Natural killer cell (primary cell): ENCODE results near the gene DNM1. TPM values are rescaled to one million over a fixed set of nuclear protein-coding genes. Genes with fewer than 3 reads are reported as not detected.

Experiments used
- ATAC-seq, 3 donors: fragments of 150-1000 bp in 2 of 3; fragments of 200-7000 bp in 1 of 3; cut with Tn5 transposase; 1 replicate in 1 of 3; 2 replicates in 2 of 3; pipeline ENCODE4 v1.10.0; 2021; ENCODE audit warnings: mild to moderate bottlenecking in 2 of 3, moderate library complexity in 2 of 3
- DNase-seq, 2 donors: peaks; one replicate each; pipeline versions ENCODE4 v3.0.0 to v3.0.0-alpha.2; 2013 to 2021; ENCODE audit warnings: mixed read lengths in 1 of 2
- H3K27ac ChIP-seq: one replicate; pipeline ENCODE4 v1.5.1; 2013; ENCODE audit warnings: mild to moderate bottlenecking, low read length
- H3K27me3 ChIP-seq: one replicate; pipeline ENCODE4 v1.6.1; 2013; ENCODE audit warnings: low read length; ENCODE audit not compliant: control insufficient read depth, insufficient read depth
- H3K36me3 ChIP-seq: one replicate; pipeline ENCODE4 v1.6.1; 2013; ENCODE audit warnings: low read length; ENCODE audit not compliant: control insufficient read depth, insufficient read depth
- H3K4me1 ChIP-seq: one replicate; pipeline ENCODE4 v1.6.1; 2013; ENCODE audit warnings: low read length; ENCODE audit not compliant: control insufficient read depth, insufficient read depth
- H3K4me3 ChIP-seq: one replicate; pipeline ENCODE4 v1.5.1; 2013; ENCODE audit warnings: low read length
- H3K9me3 ChIP-seq: one replicate; pipeline ENCODE4 v1.6.1; 2013; ENCODE audit warnings: low read length; ENCODE audit not compliant: control insufficient read depth, insufficient read depth
- H3K27ac Mint-ChIP-seq, 2 donors: one replicate each; pipeline ENCODE4 v1.8.0; 2022; ENCODE audit warnings: mild to moderate bottlenecking in 2 of 2, mixed read lengths in 2 of 2, moderate library complexity in 1 of 2
- H3K27me3 Mint-ChIP-seq, 2 donors: one replicate each; pipeline ENCODE4 v1.8.0; 2022; ENCODE audit warnings: low read depth in 2 of 2, mixed read lengths in 2 of 2
- H3K36me3 Mint-ChIP-seq: one replicate; pipeline ENCODE4 v1.8.0; 2022; ENCODE audit warnings: mixed read lengths
- H3K4me1 Mint-ChIP-seq, 2 donors: one replicate each; pipeline ENCODE4 v1.8.0; 2022; ENCODE audit warnings: mixed read lengths in 2 of 2
- H3K4me3 Mint-ChIP-seq: one replicate; pipeline ENCODE4 v1.8.0; 2022; ENCODE audit warnings: mild to moderate bottlenecking, moderate library complexity, mixed read lengths
- H3K9me3 Mint-ChIP-seq, 2 donors: one replicate each; pipeline ENCODE4 v1.8.0; 2022; ENCODE audit warnings: mixed read lengths in 2 of 2
- WGBS: methylation state at CpG from one replicate; pipeline ENCODE4 v1.1.7; 2013; ENCODE audit warnings: missing lambda C conversion rate; ENCODE audit not compliant: insufficient coverage; 5-methylcytosine and 5-hydroxymethylcytosine counted together
- intact Hi-C: fragments of 100-400 bp; cut with micrococcal nuclease; formaldehyde crosslinking; loops from one replicate; pipeline ENCODE4 v1.14.2; 2022
- total RNA-seq, 4 donors: library from RNA; stranded (reverse); fragments of 120-200 nt in 1 of 4; gene quantifications; one replicate each; pipeline versions ENCODE4 v1.2.3 to v1.2.4, GENCODE V29; 2013 to 2022
- TF ChIP-seq, protein P1 (sequence below): fragments of 200-600 bp; IDR thresholded peaks from one replicate; pipeline ENCODE4 v1.8.0; 2022; ENCODE audit warnings: antibody characterized with exemption

DNM1 gene
- total RNA-seq, 3 donors from 2014 or later (not counting 1 experiment from before 2014, with no cell fraction given) = 1.4 to 8.1 (median 2.6) TPM

- H3K9me3 ChIP-seq = no peaks in the 10 kb centered on the region
- H3K36me3 ChIP-seq = peaks cover 52% of the 10 kb centered on the region
- TF ChIP-seq, protein P1, sequence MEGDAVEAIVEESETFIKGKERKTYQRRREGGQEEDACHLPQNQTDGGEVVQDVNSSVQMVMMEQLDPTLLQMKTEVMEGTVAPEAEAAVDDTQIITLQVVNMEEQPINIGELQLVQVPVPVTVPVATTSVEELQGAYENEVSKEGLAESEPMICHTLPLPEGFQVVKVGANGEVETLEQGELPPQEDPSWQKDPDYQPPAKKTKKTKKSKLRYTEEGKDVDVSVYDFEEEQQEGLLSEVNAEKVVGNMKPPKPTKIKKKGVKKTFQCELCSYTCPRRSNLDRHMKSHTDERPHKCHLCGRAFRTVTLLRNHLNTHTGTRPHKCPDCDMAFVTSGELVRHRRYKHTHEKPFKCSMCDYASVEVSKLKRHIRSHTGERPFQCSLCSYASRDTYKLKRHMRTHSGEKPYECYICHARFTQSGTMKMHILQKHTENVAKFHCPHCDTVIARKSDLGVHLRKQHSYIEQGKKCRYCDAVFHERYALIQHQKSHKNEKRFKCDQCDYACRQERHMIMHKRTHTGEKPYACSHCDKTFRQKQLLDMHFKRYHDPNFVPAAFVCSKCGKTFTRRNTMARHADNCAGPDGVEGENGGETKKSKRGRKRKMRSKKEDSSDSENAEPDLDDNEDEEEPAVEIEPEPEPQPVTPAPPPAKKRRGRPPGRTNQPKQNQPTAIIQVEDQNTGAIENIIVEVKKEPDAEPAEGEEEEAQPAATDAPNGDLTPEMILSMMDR = no peak
- H3K4me1 ChIP-seq = no peaks in the 10 kb centered on the region
- 99% methylated on average over 4 of the region's 4 CpGs for WGBS
- H3K36me3 Mint-ChIP-seq = no peaks in the 10 kb centered on the region
- H3K27ac Mint-ChIP-seq = no peak overlapping the region
- no peaks in the 10 kb centered on the region for H3K27me3 ChIP-seq
- DNase-seq (no peak), ATAC-seq (no peak)
- intact Hi-C loops = no loop called here
- H3K4me3 ChIP-seq = no peak overlapping the region
- H3K4me3 Mint-ChIP-seq = no peak overlapping the region
- no peaks in the 10 kb centered on the region for H3K9me3 Mint-ChIP-seq
- H3K4me1 Mint-ChIP-seq = peaks cover 6 to 11% of the 10 kb centered on the region in 2 donors
- H3K27me3 Mint-ChIP-seq = no peaks in the 10 kb centered on the region
- H3K27ac ChIP-seq = no peak overlapping the region
Measured at GRCh38 chr9:128167209-128167608, 36.0 kb upstream of the DNM1 start.

DNA sequence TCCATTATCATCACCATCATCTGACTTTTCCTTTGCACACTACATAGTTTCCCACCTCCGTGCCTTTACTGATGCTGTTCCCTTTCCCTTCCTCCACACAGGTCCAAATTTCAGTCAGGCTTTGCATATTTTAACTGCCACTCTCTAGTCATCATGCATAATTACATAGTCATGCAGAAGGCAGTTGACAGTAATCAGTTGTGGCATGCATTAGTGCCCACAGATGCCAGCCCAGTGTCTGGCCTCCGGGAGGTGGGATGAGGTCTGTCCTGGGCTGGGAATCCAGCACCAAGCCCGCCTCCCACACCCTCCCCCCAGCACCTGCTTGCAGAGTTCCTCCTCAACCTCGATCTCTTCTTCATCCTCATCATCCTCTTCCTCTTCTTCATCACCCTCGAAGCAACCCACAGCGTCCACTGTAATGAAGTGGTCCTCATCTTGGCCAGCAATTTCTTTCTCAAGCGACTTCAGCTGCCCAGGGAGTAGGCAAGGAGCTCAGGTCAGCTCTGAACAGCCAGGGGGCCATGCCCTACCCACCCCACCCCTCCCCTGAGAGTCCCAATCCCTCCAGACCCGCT lies 34.4 kb upstream of the DNM1 start:
- no peaks in the 10 kb centered on the region for H3K9me3 Mint-ChIP-seq
- Histone ChIP-seq H3K9me3 (no peaks in the 10 kb centered on the region), H3K4me3 (no peak overlapping the region), H3K4me1 (no peaks in the 10 kb centered on the region), H3K27me3 (no peaks in the 10 kb centered on the region), H3K36me3 (peaks cover 49% of the 10 kb centered on the region), H3K27ac (no peak overlapping the region)
- TF ChIP-seq, protein P1 = no peak
- no peaks in the 10 kb centered on the region for H3K27me3 Mint-ChIP-seq
- H3K4me3 Mint-ChIP-seq = no peak overlapping the region
- no peak overlapping the region for H3K27ac Mint-ChIP-seq
- DNase-seq (no peak), ATAC-seq (no peak)
- intact Hi-C loops = no loop called here
- 93% methylated on average over 8 of the region's 8 CpGs for WGBS
- peaks cover 0 to 4% of the 10 kb centered on the region in 2 donors for H3K4me1 Mint-ChIP-seq
- H3K36me3 Mint-ChIP-seq = no peaks in the 10 kb centered on the region

GRCh38 chr9:128169492-128169891 lies 33.7 kb upstream of the DNM1 start:
- no peak for ATAC-seq
- WGBS = 90% methylated on average over 8 of the region's 8 CpGs
- Mint-ChIP-seq H3K9me3 (no peaks in the 10 kb centered on the region), H3K27ac (no peak overlapping the region), H3K36me3 (no peaks in the 10 kb centered on the region), H3K4me1 (peaks cover 0 to 4% of the 10 kb centered on the region in 2 donors), H3K4me3 (no peak overlapping the region), H3K27me3 (no peaks in the 10 kb centered on the region)
- H3K27ac ChIP-seq = no peak overlapping the region
- TF ChIP-seq, protein P1 = no peak
- no peaks in the 10 kb centered on the region for H3K4me1 ChIP-seq
- peaks cover 46% of the 10 kb centered on the region for H3K36me3 ChIP-seq
- H3K27me3 ChIP-seq = no peaks in the 10 kb centered on the region
- DNase-seq = no peak
- H3K4me3 ChIP-seq = no peak overlapping the region
- intact Hi-C loops = no loop called here
- H3K9me3 ChIP-seq = no peaks in the 10 kb centered on the region

DNA sequence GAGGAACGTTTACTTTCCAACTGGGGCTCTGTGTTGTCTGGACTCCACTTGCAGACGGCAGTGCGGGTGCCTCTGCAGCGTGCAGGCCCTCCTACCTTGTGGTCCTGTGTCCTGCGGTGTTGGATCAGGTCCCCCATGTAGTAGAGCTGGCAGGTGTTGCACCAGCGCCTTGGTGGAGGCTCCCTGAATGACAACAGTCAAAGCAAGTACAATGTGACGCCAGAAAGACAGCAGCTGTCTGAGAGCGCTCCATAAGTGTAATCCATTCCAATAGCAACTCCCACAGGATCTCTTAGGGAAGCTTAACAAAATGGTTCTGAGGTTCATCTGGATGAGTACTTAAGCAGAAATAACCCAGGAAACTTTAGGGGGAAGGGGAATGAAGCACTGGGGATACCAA lies 33.3 kb upstream of the DNM1 start:
- WGBS = 96% methylated on average over 8 of the region's 8 CpGs
- H3K4me3 ChIP-seq = no peak overlapping the region
- no peaks in the 10 kb centered on the region for H3K9me3 Mint-ChIP-seq
- no peaks in the 10 kb centered on the region for H3K27me3 Mint-ChIP-seq
- ATAC-seq (no peak), DNase-seq (no peak)
- H3K36me3 Mint-ChIP-seq = no peaks in the 10 kb centered on the region
- H3K9me3 ChIP-seq = no peaks in the 10 kb centered on the region
- no peak overlapping the region for H3K27ac Mint-ChIP-seq
- H3K4me3 Mint-ChIP-seq = no peak overlapping the region
- H3K27me3 ChIP-seq = no peaks in the 10 kb centered on the region
- H3K4me1 ChIP-seq = no peaks in the 10 kb centered on the region
- intact Hi-C loops = no loop called here
- TF ChIP-seq, protein P1 = no peak
- peaks cover 0 to 4% of the 10 kb centered on the region in 2 donors for H3K4me1 Mint-ChIP-seq
- H3K36me3 ChIP-seq = peaks cover 44% of the 10 kb centered on the region
- H3K27ac ChIP-seq = no peak overlapping the region
